ENCODE measurements around the gene TPO. TPM values are rescaled to one million over a fixed set of nuclear protein-coding genes. Genes with fewer than 3 reads are reported as not detected.
"Not testable (repeated sequence)": the region's sequence is repeated elsewhere in the genome, so short reads cannot be mapped to it uniquely, and the experiment has no call there.

Gene TPO
- total RNA-seq, 4 donors from 2014 or later: 7.2 to 32.6 (median 16.6) TPM

DNA sequence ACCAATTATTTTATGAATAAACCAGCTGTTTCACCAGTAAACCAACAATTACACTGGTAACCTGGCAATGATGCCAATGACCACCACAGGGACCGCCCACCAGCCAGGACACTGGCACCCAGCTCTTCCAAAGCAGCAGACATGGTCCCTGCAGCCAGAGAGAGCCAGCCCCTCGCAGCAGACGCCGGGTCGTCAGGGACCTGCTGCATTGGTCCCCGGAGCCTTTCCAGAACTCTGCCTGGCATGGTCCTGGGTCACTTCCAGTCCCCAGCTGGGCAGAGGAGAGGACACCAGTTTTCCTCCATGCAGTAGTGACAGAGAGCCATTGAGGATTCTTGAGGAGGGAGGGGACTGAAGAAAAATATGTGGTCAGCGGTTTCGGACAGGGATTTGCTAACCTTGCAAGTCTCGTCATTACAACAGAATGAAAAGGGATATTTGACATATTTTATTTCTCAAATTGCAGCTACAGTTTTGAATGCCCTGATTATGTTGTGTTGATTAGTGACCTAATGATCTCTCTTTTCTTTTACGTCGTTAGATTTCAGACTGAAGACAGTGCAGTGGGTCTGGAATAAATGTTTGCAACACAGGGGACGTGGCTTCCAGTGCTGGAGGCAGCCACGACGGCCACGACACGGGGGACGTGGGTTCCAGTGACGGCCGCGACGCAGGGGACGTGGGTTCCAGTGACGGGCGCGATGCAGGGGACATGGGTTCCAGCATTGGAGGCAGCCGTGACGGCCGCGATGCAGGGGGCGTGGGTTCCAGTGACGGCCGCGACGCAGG is 154.5 kb downstream of the TPO start:
- no peaks in the 10 kb centered on the region for H3K27me3 ChIP-seq
- TF ChIP-seq EP300 (IDR thresholded peaks at IDR 0.05) (no peak), POLR2A (IDR thresholded peaks at IDR 0.05) (no peak)
- TF ChIP-seq, protein P1, sequence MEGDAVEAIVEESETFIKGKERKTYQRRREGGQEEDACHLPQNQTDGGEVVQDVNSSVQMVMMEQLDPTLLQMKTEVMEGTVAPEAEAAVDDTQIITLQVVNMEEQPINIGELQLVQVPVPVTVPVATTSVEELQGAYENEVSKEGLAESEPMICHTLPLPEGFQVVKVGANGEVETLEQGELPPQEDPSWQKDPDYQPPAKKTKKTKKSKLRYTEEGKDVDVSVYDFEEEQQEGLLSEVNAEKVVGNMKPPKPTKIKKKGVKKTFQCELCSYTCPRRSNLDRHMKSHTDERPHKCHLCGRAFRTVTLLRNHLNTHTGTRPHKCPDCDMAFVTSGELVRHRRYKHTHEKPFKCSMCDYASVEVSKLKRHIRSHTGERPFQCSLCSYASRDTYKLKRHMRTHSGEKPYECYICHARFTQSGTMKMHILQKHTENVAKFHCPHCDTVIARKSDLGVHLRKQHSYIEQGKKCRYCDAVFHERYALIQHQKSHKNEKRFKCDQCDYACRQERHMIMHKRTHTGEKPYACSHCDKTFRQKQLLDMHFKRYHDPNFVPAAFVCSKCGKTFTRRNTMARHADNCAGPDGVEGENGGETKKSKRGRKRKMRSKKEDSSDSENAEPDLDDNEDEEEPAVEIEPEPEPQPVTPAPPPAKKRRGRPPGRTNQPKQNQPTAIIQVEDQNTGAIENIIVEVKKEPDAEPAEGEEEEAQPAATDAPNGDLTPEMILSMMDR (IDR thresholded peaks at IDR 0.05): no peak
- 87 to 93% methylated on average over 31 to 33 of the region's 34 CpGs for WGBS, 2 donors

DNA sequence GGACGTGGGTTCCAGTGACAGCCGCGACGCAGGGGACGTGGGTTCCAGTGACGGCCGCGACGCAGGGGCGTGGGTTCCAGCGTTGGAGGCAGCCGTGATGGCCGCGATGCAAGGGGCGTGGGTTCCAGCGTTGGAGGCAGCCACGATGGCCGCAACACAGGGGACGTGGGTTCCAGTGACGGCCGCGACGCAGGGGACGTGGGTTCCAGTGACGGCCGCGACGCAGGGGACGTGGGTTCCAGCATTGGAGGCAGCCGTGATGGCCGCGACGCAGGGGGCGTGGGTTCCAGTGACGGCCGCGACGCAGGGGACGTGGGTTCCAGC is 155.0 kb downstream of the TPO start:
- H3K36me3 ChIP-seq; DNase-seq (ENCODE audit: low spot score in 2 of 2): not testable (repeated sequence)
- 95 to 97% methylated on average over 38 to 39 of the region's 39 CpGs for WGBS, 2 donors

More for the DNA sequence above, 154.5 kb downstream of the TPO start:
- H3K4me3 ChIP-seq: no peak overlapping the region
- H3K4me1 ChIP-seq: peaks cover 0 to 13% (median 0%) of the 10 kb centered on the region in 4 donors
- H3K9me3 ChIP-seq: no peaks in the 10 kb centered on the region
- DNase-seq (ENCODE audit: low spot score in 2 of 2): no peak
- H3K27ac ChIP-seq: no peak overlapping the region
- H3K36me3 ChIP-seq: no peaks in the 10 kb centered on the region

DNA sequence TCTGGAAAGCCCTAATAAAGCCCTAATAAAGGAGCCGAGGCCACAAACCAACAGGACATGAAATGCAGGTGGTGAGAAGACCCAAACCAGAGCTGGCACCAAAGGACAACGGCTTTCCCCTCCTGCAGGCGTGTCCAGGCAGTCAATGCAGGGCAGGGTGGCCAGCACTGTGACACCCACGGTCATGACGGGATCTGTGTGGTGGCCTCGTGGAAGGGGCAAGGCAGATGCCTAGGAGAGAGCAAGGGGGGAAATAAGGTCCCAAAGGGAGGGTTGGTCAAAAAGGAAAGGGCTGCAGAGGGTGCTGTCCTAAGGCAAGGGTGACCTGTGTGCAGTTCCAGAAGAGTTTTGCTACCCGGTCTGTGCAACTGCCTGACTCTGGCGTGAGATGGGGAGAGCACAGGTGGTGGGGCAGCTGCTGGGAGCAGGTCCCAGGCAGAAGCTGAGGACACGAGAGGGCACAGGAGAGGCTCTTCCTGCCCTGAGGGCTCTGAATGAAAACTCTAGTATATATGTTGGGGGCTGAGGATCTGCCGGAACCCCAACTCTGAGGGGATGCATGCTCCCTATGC is 156.7 kb downstream of the TPO start:
- no peak overlapping the region for H3K4me3 ChIP-seq
- H3K27ac ChIP-seq: no peak overlapping the region
- peaks cover 0 to 17% (median 0%) of the 10 kb centered on the region in 4 donors for H3K4me1 ChIP-seq
- H3K9me3 ChIP-seq: no peaks in the 10 kb centered on the region
- TF ChIP-seq EP300 (IDR thresholded peaks at IDR 0.05) (no peak), POLR2A (IDR thresholded peaks at IDR 0.05) (no peak)
- TF ChIP-seq, protein P1 (IDR thresholded peaks at IDR 0.05): no peak
- no peaks in the 10 kb centered on the region for H3K27me3 ChIP-seq
- no peaks in the 10 kb centered on the region for H3K36me3 ChIP-seq
- DNase-seq (ENCODE audit: low spot score in 2 of 2): no peak
- 82 to 91% methylated on average over 10 of the region's 10 CpGs for WGBS, 2 donors

More for the DNA sequence above, 155.0 kb downstream of the TPO start:
- not testable (repeated sequence) for H3K9me3 ChIP-seq, H3K27me3 ChIP-seq, H3K27ac ChIP-seq, H3K4me3 ChIP-seq
- H3K4me1 ChIP-seq: peaks cover 0 to 17% (median 0%) of the 10 kb centered on the region in 4 donors

DNA sequence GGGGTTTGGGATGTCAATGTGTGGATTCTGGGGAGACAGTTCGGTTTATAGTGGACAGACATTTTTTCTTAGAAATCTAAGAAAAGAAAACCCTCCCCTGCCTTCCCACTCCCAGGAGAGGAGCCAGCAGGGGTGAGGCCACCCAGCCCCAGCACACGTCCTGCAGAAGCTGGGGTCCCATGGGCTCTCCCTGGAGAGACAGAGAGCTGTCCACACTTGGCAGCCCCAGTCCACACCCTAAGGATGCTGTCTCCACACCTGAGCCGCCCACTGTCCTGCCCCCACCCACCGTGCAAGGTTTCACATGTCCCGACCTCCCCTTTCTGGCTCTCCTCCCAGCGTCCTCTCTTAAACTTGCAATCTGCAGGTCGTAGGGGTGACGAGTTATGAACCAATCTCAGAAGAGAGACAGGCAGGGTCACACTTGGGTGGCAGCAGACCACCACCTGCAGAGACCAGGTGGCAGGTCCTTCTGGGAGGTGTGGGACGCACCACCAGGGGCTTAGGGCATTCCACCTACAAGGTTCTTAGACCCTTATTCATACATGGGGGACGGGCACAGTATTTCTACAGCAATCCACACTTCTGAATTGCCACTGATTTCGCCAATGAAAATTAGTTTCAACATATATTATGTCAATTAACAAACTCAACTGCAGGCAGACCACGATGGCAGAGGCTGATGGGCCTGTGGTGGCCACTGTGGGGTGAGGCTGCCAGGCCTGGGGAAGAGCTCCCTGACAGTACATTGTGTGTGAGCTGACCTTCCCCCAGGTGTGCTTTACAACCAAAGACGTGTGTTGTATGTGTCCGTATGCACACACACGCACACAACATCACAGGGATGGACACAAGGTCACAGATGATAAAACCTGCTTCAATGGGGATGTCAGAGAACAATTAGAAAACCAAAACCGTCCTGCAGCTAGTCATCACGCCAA is 158.5 kb downstream of the TPO start:
- no peaks in the 10 kb centered on the region for H3K9me3 ChIP-seq
- H3K4me3 ChIP-seq: no peak overlapping the region
- H3K27me3 ChIP-seq: no peaks in the 10 kb centered on the region
- TF ChIP-seq, protein P1 (IDR thresholded peaks at IDR 0.05): no peak
- TF ChIP-seq EP300 (IDR thresholded peaks at IDR 0.05) (no peak), POLR2A (IDR thresholded peaks at IDR 0.05) (no peak)
- H3K4me1 ChIP-seq: peaks cover 0 to 17% (median 0%) of the 10 kb centered on the region in 4 donors
- no peaks in the 10 kb centered on the region for H3K36me3 ChIP-seq
- WGBS, 2 donors: 73 to 81% methylated on average over 17 of the region's 17 CpGs
- H3K27ac ChIP-seq: no peak overlapping the region
- no peak for DNase-seq (ENCODE audit: low spot score in 2 of 2)

DNA sequence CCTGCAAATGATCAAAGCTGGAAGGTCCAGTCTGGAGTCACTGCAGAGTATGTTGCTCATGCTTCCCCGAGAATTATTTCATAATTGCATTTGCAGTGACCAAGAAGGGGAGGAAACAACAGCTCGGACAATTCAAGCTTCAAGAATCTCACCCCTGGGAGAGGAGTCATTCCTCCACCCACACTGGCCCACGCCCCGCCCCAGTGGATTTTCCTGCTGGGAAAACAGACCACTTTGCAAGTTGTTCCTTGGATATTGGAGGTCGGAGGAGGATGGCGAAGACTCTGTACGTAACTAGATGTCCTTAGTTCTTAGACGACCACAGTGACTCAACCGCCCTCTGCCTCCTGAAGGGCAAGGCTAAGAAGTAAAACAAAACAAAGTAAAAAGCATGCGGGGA is 159.4 kb downstream of the TPO start:
- H3K4me3 ChIP-seq: no peak overlapping the region

More for the DNA sequence above, 159.4 kb downstream of the TPO start:
- H3K27ac ChIP-seq: no peak overlapping the region
- TF ChIP-seq EP300 (IDR thresholded peaks at IDR 0.05) (no peak), POLR2A (IDR thresholded peaks at IDR 0.05) (no peak)
- TF ChIP-seq, protein P1 (IDR thresholded peaks at IDR 0.05): no peak
- H3K36me3 ChIP-seq: no peaks in the 10 kb centered on the region
- peak in 1 of 2 donors; percentile 57 for DNase-seq (ENCODE audit: low spot score in 2 of 2)
- H3K4me1 ChIP-seq: peaks cover 0 to 17% (median 0%) of the 10 kb centered on the region in 4 donors
- no peaks in the 10 kb centered on the region for H3K9me3 ChIP-seq
- 50 to 52% methylated on average over 10 of the region's 10 CpGs for WGBS, 2 donors
- no peaks in the 10 kb centered on the region for H3K27me3 ChIP-seq
